ENCODE data around the gene POLK. TPM values are rescaled to one million over a fixed set of nuclear protein-coding genes. Genes with fewer than 3 reads are reported as not detected.

POLK gene
- total RNA-seq, 4 donors from 2014 or later, result 23.9 to 35.8 (median 27.8) TPM

GRCh38 chr5:75622564-75622963, 110.9 kb downstream of the POLK start:
- ATAC-seq (no peak), DNase-seq (no peak)
- in situ Hi-C loops (cut with MboI; ENCODE audit: low sequenced_read_pairs in 4 of 4), result no loop called here
- Histone ChIP-seq H3K27ac (no peak overlapping the region), H3K4me1 (no peaks in the 10 kb centered on the region), H3K36me3 (no peaks in the 10 kb centered on the region), H3K27me3 (no peaks in the 10 kb centered on the region), H3K9me3 (no peaks in the 10 kb centered on the region), H3K4me3 (no peak overlapping the region)
- intact Hi-C loops (cut with DNase I; ENCODE audit: low total_unique reads), result no loop called here
- no peak for TF ChIP-seq POLR2A (IDR thresholded peaks at IDR 0.05)
- TF ChIP-seq, protein P1, sequence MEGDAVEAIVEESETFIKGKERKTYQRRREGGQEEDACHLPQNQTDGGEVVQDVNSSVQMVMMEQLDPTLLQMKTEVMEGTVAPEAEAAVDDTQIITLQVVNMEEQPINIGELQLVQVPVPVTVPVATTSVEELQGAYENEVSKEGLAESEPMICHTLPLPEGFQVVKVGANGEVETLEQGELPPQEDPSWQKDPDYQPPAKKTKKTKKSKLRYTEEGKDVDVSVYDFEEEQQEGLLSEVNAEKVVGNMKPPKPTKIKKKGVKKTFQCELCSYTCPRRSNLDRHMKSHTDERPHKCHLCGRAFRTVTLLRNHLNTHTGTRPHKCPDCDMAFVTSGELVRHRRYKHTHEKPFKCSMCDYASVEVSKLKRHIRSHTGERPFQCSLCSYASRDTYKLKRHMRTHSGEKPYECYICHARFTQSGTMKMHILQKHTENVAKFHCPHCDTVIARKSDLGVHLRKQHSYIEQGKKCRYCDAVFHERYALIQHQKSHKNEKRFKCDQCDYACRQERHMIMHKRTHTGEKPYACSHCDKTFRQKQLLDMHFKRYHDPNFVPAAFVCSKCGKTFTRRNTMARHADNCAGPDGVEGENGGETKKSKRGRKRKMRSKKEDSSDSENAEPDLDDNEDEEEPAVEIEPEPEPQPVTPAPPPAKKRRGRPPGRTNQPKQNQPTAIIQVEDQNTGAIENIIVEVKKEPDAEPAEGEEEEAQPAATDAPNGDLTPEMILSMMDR (IDR thresholded peaks at IDR 0.05 in 4 of 5, conservative IDR thresholded peaks at IDR 0.05 in 1 of 5), result no peak

- intact Hi-C loops (cut with DNase I; ENCODE audit: low total_unique reads), result no loop called here
- Histone ChIP-seq H3K27me3 (no peaks in the 10 kb centered on the region), H3K36me3 (no peaks in the 10 kb centered on the region), H3K9me3 (no peaks in the 10 kb centered on the region), H3K4me1 (no peaks in the 10 kb centered on the region), H3K27ac (no peak overlapping the region), H3K4me3 (no peak overlapping the region)
- TF ChIP-seq POLR2A (IDR thresholded peaks at IDR 0.05), result no peak
- TF ChIP-seq, protein P1 (IDR thresholded peaks at IDR 0.05 in 4 of 5, conservative IDR thresholded peaks at IDR 0.05 in 1 of 5), result no peak
- in situ Hi-C loops (cut with MboI; ENCODE audit: low sequenced_read_pairs in 4 of 4), result no loop called here
- ATAC-seq, result no peak
- DNase-seq, result no peak
These were observed 112.2 kb downstream of the POLK start for GRCh38 chr5:75623846-75624245.

GRCh38 chr5:75626959-75627358, 115.3 kb downstream of the POLK start:
- intact Hi-C loops (cut with DNase I; ENCODE audit: low total_unique reads), result no loop called here
- H3K27ac ChIP-seq, result no peak overlapping the region
- no peak overlapping the region for H3K4me3 ChIP-seq
- H3K27me3 ChIP-seq, result no peaks in the 10 kb centered on the region
- H3K9me3 ChIP-seq, result no peaks in the 10 kb centered on the region
- H3K4me1 ChIP-seq, result no peaks in the 10 kb centered on the region
- TF ChIP-seq, protein P1 (IDR thresholded peaks at IDR 0.05 in 4 of 5, conservative IDR thresholded peaks at IDR 0.05 in 1 of 5), result no peak
- TF ChIP-seq POLR2A (IDR thresholded peaks at IDR 0.05), result no peak
- ATAC-seq (no peak), DNase-seq (no peak)
- in situ Hi-C loops (cut with MboI; ENCODE audit: low sequenced_read_pairs in 4 of 4), result no loop called here
- H3K36me3 ChIP-seq, result no peaks in the 10 kb centered on the region

DNA sequence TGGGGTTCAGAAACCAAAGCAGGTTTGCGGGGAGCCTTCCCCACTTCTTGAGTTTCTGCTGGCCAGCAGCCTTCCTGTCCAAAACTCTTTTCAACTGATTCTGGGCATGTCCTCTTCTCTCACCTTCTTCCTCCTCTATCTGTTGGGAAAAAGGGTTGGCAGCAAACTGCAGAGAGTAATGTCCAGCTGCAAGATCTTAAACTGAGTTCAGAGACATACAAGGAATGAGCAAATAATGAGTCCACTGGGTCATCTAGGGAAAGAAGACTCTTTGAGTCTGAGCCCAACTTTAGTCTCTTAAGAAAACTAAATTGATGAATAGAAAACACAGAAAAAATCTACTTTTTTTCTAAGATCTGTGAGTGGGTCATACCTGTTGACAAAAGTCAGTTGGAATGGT, 116.1 kb downstream of the POLK start:
- Histone ChIP-seq H3K4me3 (no peak overlapping the region), H3K9me3 (no peaks in the 10 kb centered on the region), H3K27me3 (no peaks in the 10 kb centered on the region), H3K36me3 (no peaks in the 10 kb centered on the region), H3K27ac (no peak overlapping the region), H3K4me1 (no peaks in the 10 kb centered on the region)
- no peak for ATAC-seq
- in situ Hi-C loops (cut with MboI; ENCODE audit: low sequenced_read_pairs in 4 of 4), result no loop called here
- TF ChIP-seq POLR2A (IDR thresholded peaks at IDR 0.05), result no peak
- TF ChIP-seq, protein P1 (IDR thresholded peaks at IDR 0.05 in 4 of 5, conservative IDR thresholded peaks at IDR 0.05 in 1 of 5), result no peak
- no peak for DNase-seq
- intact Hi-C loops (cut with DNase I; ENCODE audit: low total_unique reads), result no loop called here

- in situ Hi-C loops (cut with MboI; ENCODE audit: low sequenced_read_pairs in 4 of 4), result no loop called here
- ATAC-seq (no peak), DNase-seq (no peak)
- TF ChIP-seq, protein P1 (IDR thresholded peaks at IDR 0.05 in 4 of 5, conservative IDR thresholded peaks at IDR 0.05 in 1 of 5), result no peak
- no peak for TF ChIP-seq POLR2A (IDR thresholded peaks at IDR 0.05)
- intact Hi-C loops (cut with DNase I; ENCODE audit: low total_unique reads), result no loop called here
- no peaks in the 10 kb centered on the region for H3K27me3 ChIP-seq
- no peaks in the 10 kb centered on the region for H3K36me3 ChIP-seq
- no peak overlapping the region for H3K27ac ChIP-seq
- no peaks in the 10 kb centered on the region for H3K9me3 ChIP-seq
- no peak overlapping the region for H3K4me3 ChIP-seq
- H3K4me1 ChIP-seq, result no peaks in the 10 kb centered on the region
These were observed 119.2 kb downstream of the POLK start for GRCh38 chr5:75630875-75631274.

Data from gastrocnemius medialis (tissue), 4 donors.